Measurements from ENCODE around the gene DEFB123.

DEFB123 gene

GRCh38 chr20:31474758-31475427 lies 34.5 kb downstream of the DEFB123 start, which contains the start of the genes DEFB124 and REM1:
Gene DEFB124, minus strand, starts transcription at chr20:31475127. Its CDS starts 2,114 bp downstream, at chr20:31473013.
Gene REM1, plus strand, starts transcription at chr20:31475288. Its CDS starts 1,158 bp downstream, at chr20:31476446.
- DNase-seq: no peak

GRCh38 chr20:31475472-31476293 lies 35.3 kb downstream of the DEFB123 start:
- no peak for DNase-seq

- DNase-seq: no peak
Observed at GRCh38 chr20:31476294-31476585, 35.8 kb downstream of the DEFB123 start.

- DNase-seq: no peak
Observed at GRCh38 chr20:31476643-31477215, 36.3 kb downstream of the DEFB123 start.

GRCh38 chr20:31484001-31484400 lies 43.6 kb downstream of the DEFB123 start:
- no peak for DNase-seq

GRCh38 chr20:31485450-31486339 lies 45.3 kb downstream of the DEFB123 start:
- no peak for DNase-seq

- DNase-seq: no peak
Observed at GRCh38 chr20:31488115-31488514, 47.7 kb downstream of the DEFB123 start.

GRCh38 chr20:31489152-31489551 lies 48.7 kb downstream of the DEFB123 start:
- no peak for DNase-seq

GRCh38 chr20:31490752-31491151 lies 50.3 kb downstream of the DEFB123 start:
- no peak for DNase-seq

- DNase-seq: no peak
Observed at GRCh38 chr20:31494131-31494530, 53.7 kb downstream of the DEFB123 start.

- no peak for DNase-seq
Observed at GRCh38 chr20:31496761-31497295, 56.4 kb downstream of the DEFB123 start.

GRCh38 chr20:31497838-31498540 lies 57.6 kb downstream of the DEFB123 start:
- DNase-seq: no peak
